ENCODE measurements around the gene CATSPER1. TPM values are rescaled to one million over a fixed set of nuclear protein-coding genes. Genes with fewer than 3 reads are reported as not detected.

The CATSPER1 gene
- polyA plus RNA-seq, 1 of the 3 experiments (the other 2 are of a cell fraction): 2.2 TPM

DNA sequence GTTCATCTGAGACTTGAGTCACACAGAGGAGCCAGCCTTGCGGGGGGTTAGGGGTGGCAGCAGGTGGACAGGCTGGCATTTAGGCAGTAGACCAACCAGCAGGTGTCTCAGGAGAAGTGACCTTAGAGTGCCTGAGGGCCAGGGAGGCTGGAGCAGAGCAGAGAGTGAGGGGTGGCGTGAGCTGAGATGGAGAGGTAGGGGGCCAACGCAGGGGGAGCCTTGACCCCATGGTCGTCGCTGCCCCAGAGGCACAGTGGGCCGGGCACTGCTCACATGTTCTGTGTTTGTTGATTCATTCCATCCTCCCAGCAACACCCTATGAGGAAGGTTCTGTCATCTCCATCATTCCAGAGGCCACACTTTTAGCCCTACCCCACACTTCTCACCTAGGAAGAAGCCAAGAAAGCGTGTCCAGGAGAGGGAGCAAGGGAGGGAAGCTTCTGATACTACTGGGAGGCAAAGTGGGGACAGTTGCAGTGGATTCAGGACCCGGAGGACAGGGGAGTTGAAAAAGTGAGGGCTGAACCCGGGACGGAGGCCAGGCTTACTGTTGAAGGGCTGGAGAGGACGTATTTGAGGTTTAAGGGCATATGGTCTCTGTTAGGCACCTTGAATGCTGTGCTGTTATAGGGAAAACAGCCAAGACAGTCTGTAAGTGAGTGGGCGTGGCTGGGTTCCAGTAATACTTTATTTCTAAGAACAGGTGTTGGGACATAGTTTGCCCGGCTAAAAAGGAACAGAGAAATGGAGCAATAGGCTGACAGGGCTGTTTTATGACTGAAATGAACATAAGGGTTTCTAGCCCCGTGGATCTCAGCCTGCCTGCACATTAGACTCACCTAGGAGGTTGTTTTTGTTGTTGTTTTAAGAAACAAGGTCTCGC, 57.4 kb downstream of the CATSPER1 start:
- H3K4me1 ChIP-seq (ENCODE audit: control insufficient read depth in 1 of 2, insufficient read depth in 2 of 2, low read depth in 1 of 2, low read length in 1 of 2): 0 out of 4 replicates have a peak, but pooled peaks cover 0 to under 1% of the 10 kb centered on the region in 2 experiments
- 89% methylated on average over 13 of the region's 15 CpGs for WGBS (ENCODE audit: low lambda C conversion rate)
- peaks cover 9% of the 10 kb centered on the region for H3F3A ChIP-seq (replicated peaks; ENCODE audit: insufficient read depth)
- peaks cover 27% of the 10 kb centered on the region for H3K79me2 ChIP-seq (ENCODE audit: insufficient read depth)
- ChIA-PET POLR2A (no interaction called here), CTCF (interaction anchor here (1.3 to 2.2 kb wide), 2 partner anchors 84 to 85 kb away, joined by 4 to 8 read pairs; no protein-coding TSS in a partner anchor)
- peaks cover 50 to 61% of the 10 kb centered on the region in 2 experiments for H3K36me3 ChIP-seq (replicated peaks in 1 of 2; ENCODE audit: control insufficient read depth in 1 of 2, insufficient read depth in 2 of 2, low read length in 1 of 2)
- H2AFZ ChIP-seq (ENCODE audit: low read depth): no peak overlapping the region
- no peak overlapping the region for H3K4me2 ChIP-seq
- no peak for TF ChIP-seq POLR2AphosphoS5 (IDR thresholded peaks at IDR 0.05; ENCODE audit: low read depth, low read length)
- TF ChIP-seq, protein P1, sequence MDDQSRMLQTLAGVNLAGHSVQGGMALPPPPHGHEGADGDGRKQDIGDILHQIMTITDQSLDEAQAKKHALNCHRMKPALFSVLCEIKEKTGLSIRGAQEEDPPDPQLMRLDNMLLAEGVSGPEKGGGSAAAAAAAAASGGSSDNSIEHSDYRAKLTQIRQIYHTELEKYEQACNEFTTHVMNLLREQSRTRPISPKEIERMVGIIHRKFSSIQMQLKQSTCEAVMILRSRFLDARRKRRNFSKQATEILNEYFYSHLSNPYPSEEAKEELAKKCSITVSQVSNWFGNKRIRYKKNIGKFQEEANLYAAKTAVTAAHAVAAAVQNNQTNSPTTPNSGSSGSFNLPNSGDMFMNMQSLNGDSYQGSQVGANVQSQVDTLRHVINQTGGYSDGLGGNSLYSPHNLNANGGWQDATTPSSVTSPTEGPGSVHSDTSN (IDR thresholded peaks at IDR 0.05): no peak
- TF ChIP-seq MXI1 (IDR thresholded peaks at IDR 0.05; ENCODE audit: low read depth, low read length): no peak
- no peak for TF ChIP-seq GABPA (IDR thresholded peaks at IDR 0.05; ENCODE audit: low read depth)
- TF ChIP-seq RCOR1 (IDR thresholded peaks at IDR 0.05; ENCODE audit: low read length): no peak
- TF ChIP-seq, protein P2, sequence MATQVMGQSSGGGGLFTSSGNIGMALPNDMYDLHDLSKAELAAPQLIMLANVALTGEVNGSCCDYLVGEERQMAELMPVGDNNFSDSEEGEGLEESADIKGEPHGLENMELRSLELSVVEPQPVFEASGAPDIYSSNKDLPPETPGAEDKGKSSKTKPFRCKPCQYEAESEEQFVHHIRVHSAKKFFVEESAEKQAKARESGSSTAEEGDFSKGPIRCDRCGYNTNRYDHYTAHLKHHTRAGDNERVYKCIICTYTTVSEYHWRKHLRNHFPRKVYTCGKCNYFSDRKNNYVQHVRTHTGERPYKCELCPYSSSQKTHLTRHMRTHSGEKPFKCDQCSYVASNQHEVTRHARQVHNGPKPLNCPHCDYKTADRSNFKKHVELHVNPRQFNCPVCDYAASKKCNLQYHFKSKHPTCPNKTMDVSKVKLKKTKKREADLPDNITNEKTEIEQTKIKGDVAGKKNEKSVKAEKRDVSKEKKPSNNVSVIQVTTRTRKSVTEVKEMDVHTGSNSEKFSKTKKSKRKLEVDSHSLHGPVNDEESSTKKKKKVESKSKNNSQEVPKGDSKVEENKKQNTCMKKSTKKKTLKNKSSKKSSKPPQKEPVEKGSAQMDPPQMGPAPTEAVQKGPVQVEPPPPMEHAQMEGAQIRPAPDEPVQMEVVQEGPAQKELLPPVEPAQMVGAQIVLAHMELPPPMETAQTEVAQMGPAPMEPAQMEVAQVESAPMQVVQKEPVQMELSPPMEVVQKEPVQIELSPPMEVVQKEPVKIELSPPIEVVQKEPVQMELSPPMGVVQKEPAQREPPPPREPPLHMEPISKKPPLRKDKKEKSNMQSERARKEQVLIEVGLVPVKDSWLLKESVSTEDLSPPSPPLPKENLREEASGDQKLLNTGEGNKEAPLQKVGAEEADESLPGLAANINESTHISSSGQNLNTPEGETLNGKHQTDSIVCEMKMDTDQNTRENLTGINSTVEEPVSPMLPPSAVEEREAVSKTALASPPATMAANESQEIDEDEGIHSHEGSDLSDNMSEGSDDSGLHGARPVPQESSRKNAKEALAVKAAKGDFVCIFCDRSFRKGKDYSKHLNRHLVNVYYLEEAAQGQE (IDR thresholded peaks at IDR 0.05; ENCODE audit: low read depth, low read length): no peak
- TF ChIP-seq, protein P3, sequence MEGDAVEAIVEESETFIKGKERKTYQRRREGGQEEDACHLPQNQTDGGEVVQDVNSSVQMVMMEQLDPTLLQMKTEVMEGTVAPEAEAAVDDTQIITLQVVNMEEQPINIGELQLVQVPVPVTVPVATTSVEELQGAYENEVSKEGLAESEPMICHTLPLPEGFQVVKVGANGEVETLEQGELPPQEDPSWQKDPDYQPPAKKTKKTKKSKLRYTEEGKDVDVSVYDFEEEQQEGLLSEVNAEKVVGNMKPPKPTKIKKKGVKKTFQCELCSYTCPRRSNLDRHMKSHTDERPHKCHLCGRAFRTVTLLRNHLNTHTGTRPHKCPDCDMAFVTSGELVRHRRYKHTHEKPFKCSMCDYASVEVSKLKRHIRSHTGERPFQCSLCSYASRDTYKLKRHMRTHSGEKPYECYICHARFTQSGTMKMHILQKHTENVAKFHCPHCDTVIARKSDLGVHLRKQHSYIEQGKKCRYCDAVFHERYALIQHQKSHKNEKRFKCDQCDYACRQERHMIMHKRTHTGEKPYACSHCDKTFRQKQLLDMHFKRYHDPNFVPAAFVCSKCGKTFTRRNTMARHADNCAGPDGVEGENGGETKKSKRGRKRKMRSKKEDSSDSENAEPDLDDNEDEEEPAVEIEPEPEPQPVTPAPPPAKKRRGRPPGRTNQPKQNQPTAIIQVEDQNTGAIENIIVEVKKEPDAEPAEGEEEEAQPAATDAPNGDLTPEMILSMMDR (IDR thresholded peaks at IDR 0.05): no peak
- TF ChIP-seq FOSL2 (IDR thresholded peaks at IDR 0.05; ENCODE audit: borderline replicate concordance, low read depth): no peak
- TF ChIP-seq, protein P4, sequence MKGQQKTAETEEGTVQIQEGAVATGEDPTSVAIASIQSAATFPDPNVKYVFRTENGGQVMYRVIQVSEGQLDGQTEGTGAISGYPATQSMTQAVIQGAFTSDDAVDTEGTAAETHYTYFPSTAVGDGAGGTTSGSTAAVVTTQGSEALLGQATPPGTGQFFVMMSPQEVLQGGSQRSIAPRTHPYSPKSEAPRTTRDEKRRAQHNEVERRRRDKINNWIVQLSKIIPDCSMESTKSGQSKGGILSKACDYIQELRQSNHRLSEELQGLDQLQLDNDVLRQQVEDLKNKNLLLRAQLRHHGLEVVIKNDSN (IDR thresholded peaks at IDR 0.05; ENCODE audit: borderline replicate concordance, low read depth): no peak
- TF ChIP-seq, protein P5, sequence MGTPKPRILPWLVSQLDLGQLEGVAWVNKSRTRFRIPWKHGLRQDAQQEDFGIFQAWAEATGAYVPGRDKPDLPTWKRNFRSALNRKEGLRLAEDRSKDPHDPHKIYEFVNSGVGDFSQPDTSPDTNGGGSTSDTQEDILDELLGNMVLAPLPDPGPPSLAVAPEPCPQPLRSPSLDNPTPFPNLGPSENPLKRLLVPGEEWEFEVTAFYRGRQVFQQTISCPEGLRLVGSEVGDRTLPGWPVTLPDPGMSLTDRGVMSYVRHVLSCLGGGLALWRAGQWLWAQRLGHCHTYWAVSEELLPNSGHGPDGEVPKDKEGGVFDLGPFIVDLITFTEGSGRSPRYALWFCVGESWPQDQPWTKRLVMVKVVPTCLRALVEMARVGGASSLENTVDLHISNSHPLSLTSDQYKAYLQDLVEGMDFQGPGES (IDR thresholded peaks at IDR 0.05; ENCODE audit: low read depth, low read length): no peak
- no peak for TF ChIP-seq MEF2A (IDR thresholded peaks at IDR 0.05; ENCODE audit: borderline replicate concordance, low read depth)
- no peak for TF ChIP-seq NFIC (IDR thresholded peaks at IDR 0.05; ENCODE audit: borderline replicate concordance)
- TF ChIP-seq NRF1 (IDR thresholded peaks at IDR 0.05; ENCODE audit: low read depth, low read length): no peak
- TF ChIP-seq EZH2phosphoT487 (IDR thresholded peaks at IDR 0.05; ENCODE audit: borderline replicate concordance, low read depth): no peak
- TF ChIP-seq FOXJ3 (CRISPR knock-in tag; IDR thresholded peaks at IDR 0.05): no peak
- no peak for TF ChIP-seq ELF1 (IDR thresholded peaks at IDR 0.05)
- TF ChIP-seq, protein P6, sequence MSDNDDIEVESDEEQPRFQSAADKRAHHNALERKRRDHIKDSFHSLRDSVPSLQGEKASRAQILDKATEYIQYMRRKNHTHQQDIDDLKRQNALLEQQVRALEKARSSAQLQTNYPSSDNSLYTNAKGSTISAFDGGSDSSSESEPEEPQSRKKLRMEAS (IDR thresholded peaks at IDR 0.05; ENCODE audit: low read depth): no peak
- no peaks in the 10 kb centered on the region for H3K9me3 ChIP-seq
- 0 out of 2 replicates have a peak, but pooled peaks cover 5% of the 10 kb centered on the region for H4K20me1 ChIP-seq (ENCODE audit: insufficient read depth)
- H3K27me3 ChIP-seq (ENCODE audit: insufficient read depth): no peaks in the 10 kb centered on the region
- no peak overlapping the region for H3K4me3 ChIP-seq (ENCODE audit: low read depth in 2 of 2, low read length in 1 of 2)
- H3K9me2 ChIP-seq: no peaks in the 10 kb centered on the region
- DNase-seq: no peak
- no peak overlapping the region for H3K9ac ChIP-seq
- H3K27ac ChIP-seq (ENCODE audit: low read depth in 2 of 2, low read length in 1 of 2): no peak overlapping the region

Measured in SK-N-SH (cell line).